AG20443 (cell line): ENCODE measurements around the gene PPFIA2.
"Not testable (repeated sequence)": the region's sequence is repeated elsewhere in the genome, so short reads cannot be mapped to it uniquely, and the experiment has no call there.

Source experiments
- DNase-seq: peaks from one replicate; pipeline ENCODE4 v3.0.0; 2012; ENCODE audit warnings: low spot score, mixed read lengths

The PPFIA2 gene

DNA sequence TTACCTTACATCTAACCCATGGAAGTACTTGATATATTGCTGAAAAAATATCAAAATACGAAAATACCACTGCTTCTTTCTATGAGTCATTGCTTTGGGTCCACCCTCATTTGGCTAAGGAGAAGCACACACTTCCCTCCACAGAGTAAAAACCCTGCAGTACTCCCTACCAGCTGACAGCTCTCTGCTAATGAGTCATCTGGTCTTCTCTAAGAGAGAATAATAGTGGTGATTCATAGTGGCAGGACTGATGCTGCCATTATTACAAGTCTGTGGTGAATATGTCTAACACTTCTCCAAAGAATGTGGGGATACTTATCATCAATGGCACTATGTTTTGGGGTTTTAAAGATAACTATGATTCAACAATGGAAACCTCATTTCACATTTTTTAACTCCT lies 90.7 kb downstream of the PPFIA2 start:
- DNase-seq: peak; percentile 46

DNA sequence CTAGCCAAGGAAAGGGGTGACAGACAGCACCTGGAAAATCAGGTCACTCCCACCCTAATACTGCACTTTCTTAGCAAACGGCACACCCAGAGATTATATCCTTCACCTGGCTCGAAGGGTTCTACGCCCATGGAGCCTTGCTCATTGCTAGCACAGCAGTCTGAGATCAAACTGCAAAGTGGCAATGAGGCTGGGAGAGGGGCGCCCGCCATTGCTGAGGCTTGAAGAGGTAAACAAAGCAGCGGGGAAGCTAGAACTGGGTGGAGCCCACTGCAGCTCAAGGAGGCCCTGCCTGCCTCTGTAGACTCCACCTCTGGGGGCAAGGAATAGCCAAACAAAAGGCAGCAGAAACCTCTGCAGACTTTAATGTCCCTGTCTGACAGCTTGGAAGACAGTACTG lies 99.8 kb downstream of the PPFIA2 start:
- DNase-seq: not testable (repeated sequence)

DNA sequence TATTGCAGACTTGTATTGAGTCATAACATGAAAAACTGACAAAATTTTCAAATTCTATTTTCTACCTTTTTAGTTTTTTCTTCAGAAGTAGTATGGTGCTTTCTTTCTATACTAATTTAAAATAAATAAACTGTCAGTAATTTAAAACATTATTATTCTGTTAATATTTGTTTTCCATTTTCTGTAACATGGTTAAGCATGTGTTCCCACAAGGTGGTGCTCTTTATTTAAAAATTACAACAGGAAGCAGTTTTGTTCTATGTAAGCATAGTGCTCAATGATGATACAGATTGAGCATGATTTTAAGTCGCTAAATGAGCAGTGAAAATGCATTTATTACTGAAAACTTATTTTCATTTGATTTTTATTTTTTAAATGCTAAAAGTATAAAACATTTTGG lies 114.6 kb downstream of the PPFIA2 start:
- peak; percentile 32 for DNase-seq

DNA sequence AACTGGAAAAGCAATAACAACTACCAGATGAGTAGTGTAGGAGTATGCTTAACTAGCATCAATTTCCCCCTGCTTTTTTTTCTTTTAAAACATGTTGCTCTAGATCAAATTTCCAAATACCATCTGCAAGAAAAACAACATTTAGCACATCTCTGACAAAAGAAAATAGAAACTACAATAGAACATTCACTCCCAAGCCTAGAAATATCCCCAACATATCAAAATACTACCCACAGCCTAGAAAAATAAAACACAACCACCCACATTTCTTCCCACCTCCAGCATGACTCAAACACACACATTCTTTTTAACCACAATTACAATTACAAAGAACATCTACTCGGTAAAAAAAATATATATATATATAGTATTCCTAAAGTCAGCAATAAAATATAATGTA lies 120.0 kb downstream of the PPFIA2 start:
- no peak for DNase-seq

DNA sequence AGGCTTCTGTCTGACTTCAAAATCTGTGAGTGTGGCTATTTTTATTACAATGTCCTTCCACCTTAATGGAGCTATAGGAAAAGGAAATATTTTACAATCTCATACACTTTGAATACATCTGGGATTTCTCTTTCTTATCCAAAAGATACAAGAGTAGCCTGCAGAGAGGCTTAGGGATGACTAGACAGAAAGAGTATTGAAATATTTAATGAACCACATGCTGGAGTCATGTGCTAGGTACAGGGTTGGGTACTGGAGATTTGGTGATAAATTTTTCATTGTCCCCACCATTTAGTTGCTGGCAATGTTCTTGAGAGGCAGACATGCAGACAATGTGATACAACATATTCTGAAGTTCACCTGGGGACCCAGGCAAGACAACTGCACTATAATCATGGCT lies 126.0 kb downstream of the PPFIA2 start:
- DNase-seq: no peak

DNA sequence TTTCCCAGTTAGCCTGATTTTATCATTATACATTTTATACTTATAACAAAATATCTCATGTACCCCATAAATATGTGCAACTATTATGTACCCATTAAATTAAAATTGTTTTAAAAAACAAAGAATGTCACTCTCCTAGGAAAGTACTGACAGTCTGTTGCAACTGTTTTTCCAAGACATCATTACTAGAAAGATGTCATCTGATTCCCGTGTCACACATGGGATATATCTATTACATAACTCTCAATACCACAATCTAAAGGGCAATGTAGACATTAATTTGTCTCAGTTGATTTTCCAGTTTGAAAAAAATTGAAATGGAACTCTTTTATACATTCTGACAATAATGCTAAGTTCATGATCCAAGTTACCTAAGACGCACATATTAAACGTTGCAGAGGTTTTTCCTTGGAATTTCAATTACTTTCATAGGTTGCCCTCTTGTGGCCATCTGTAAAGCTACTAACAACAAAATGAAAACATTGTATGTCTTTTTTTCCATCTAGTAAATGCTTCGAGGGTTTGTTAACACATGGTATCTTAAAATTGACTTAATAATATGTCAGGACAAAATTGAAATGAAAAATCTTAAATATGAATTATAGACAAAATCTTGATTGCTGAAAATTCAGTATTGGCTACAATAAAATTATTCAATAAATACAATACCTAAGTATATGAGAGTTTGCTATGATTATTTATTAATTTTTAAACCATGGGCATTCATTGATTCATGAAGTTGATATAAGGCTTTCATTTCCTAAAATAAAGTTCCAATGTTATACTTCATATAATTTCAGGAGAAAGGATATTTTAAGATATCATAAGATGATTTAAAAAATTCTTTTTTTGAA lies 131.6 kb downstream of the PPFIA2 start:
- peak; percentile 30 for DNase-seq

DNA sequence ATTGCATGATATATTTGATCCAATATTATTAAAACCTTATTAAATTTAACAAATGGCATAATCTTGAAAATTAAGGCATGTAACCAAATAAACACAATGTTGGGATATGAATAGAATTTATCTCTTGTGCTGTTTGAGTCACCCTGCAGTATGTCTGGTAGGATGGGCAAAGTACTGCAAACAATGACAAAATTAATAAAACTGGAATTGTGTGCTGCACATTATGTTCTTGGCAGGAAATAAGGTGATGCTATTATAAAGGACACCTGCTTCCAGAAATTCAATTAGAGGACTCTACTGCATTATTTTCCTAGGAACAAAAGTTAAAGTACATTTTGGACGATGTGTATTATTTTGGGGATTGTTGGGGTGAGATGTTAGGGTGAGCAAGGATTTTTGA lies 132.7 kb downstream of the PPFIA2 start:
- no peak for DNase-seq

DNA sequence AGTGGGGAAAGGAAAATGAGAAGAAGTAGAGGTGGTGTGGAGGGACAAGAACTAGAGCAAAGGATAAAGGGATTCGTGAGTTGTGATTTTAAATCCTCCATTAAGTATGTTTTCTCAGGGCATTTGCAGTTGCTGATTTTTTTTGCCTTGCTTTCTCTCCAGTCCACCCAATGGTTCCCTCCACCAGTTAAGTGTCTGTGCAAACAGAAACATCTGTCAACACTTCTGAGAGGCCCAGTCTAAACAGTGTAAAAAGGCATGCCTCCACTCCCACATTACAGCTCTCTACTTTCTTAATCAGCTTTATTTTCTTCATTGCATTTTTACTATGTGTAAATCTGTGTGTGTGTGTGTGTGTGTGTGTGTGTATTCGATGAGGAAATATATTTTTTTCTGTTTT lies 141.2 kb downstream of the PPFIA2 start:
- no peak for DNase-seq

DNA sequence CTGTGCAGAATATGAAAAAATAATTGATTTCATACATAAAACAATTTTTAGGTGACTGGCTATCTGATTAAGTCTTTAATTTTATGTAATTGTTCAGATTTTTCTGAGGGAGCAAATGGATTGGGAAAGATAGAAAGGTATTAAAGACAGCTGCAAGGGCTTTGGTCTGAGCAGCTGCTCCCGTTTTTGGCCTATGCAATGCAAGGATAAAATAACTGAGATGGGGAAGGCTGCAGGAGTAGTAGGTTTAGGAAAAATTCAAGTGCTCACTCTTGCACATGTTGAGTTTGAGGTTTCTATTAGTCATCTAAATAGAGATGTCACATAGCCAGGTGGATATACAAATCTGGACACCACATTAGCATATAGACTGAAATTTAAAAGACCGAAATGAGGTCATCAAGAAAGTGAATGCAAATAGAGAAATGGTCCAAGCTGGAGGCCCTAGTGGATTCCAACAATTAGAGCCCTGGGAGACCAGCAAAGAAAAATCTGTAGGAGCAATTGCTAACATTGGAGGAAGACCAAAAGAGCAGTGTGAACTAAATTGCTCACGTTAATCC lies 144.0 kb downstream of the PPFIA2 start:
- DNase-seq: no peak

DNA sequence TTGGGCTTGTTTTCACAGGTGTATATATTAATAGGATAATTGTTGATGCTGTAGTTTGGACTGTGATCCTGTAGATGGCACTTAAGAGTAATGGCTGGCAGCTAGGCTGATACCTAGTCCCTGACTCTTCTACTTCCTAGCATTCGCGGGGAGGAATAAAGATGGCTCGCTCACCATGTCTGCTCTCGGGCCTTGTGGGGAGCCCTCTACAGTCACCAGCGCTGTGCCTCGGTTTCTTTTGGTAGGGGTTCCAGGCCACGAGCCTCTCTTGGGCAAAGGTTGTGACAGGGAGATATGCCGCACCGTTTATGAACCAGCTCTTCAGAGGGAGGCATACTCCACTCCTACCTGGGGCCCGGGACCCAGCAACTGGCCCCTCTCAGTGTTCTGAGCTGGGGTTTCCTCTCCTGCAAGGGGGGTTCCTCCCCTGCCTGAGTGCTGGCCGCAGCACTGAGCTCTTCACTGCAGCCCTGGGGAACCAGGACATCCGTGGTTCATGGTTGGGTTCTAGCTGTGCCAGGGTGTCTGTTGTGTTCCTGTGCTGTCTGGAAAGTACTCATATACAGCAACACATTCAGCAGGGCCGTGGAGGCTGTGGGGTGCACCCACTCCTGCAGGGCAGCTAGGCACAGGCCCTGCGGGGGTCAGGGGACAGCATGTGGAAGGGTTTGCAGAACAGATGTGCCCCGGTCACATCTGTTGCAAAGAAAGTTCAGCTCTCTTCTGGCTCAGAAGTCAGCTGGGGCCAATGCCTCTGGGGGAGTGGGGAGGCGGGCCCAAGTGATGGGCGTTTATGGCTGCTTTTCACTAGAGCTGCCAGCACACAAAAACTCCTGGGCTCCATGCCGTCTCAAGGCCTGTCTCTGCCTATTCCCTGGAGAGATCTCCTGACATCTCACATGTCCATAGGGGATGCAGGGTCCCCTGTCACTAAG lies 147.9 kb downstream of the PPFIA2 start:
- DNase-seq: no peak

DNA sequence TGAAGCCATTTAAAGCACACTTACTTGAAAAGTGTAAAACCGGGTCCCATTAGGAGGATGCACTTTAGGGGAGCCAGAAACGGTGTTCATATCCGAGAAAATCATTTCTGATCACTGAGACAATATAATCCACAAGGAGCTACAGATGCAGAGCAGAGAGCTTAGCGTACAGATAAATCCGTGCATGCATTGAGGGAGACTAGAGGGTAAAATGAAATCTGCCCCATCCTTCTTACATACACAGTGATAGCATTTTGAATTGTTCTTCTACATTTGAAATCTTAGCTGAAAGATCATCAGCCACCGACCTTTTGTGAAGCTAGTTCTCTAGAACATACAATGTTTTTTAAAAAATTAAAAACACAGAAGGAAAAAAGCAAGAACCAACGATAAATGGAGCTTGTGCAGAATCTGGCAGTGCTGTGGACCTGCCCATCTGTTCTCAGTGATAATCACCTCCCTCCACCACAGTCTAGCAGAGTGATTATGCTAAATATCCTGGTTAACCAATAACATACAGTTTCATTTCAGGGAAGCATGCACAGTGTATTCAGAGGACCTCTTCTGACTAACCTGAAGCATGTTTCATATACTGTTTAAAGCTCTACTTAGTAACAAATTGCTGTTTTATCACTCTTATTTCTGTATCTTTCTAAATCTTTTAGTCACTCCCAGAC lies 161.1 kb downstream of the PPFIA2 start:
- no peak for DNase-seq

DNA sequence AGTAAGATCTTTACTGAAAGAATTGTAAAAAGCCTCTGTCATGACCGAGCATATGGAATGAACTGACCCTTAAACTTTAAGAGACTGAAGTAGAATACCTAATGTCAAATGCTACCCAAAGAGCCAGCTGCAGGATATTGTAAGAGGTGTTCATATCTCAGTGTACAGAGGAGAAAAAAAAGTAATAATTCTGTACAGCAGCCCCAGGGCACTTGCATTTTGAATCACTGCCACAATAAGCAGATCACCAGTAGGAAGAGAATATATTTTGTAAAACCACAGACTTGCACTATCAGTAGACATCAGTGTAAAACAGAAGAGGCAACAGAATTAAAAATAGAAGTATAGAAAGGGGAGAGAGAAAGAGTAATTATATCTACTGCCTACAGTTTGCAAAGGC lies 162.6 kb downstream of the PPFIA2 start:
- DNase-seq: no peak

DNA sequence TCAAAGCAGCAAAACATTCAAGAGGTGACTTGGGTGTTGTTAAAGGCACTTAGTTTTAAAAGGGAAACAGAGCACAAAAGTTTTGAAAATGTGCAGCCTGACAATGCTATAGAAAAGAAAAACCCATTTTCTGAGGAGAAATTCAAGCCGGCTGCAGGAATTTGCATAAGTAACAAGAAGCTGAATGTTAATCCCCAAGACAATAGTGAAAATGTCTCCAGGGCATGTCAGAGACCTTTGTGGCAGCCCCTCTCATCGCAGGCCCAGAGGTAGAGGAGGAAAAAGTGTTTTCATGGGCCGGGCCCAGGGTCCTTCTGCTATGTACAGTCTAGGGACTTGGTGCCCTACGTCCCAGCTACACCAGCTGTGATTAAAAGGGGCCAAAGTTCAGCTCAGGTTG lies 167.9 kb downstream of the PPFIA2 start:
- DNase-seq: no peak

DNA sequence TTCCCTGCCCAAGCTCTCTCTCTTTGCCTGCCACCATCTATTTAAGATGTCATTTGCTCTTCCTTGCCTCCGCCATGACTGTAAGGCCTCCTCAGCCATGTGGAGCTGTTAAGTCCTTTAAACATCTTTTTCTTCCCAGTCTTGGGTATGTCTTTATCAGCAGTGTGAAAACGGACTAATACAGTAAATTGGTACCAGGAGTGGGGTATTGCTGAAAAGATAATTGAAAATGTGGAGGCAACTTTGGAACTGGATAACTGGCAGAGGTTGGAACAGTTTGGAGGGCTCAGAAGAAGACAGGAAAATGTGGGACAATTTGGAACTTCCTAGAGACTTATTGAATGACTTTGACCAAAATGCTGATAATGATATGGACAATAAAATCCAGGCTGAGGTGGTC lies 168.4 kb downstream of the PPFIA2 start:
- not testable (repeated sequence) for DNase-seq

DNA sequence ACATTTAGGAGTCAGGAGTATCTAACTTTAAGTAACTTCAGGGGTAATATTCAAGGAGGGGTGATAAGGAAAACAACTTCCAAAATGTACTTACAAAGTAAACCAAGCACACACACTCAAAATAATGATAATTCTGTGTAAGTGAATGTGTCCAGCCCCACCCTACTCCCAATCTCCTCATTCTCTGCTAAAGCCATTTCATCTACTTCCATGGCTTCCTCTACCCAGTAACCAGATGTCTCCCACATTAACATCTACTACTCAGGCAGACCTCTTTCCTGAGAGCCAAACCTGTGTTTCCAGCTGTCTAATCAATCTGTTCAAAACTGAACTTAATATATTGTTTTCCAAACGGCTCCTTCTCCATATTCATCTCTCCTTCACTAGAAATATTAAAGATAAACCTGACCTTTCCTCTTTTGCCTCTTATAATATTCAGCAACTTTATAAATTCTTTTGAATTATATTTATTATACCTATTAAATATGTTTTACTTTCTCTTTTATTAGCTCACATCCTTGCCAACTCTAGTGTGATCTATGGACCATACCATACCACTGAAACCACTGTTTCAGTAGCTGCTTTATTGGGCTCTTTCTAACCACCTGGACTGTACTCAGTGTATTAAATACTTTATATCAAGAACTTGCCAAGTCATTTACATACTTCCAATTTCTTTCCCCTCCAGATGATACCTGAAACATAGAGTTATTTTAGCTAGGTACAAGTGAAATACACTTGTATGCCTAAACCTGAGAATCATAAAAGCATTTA lies 170.7 kb downstream of the PPFIA2 start:
- DNase-seq: no peak

DNA sequence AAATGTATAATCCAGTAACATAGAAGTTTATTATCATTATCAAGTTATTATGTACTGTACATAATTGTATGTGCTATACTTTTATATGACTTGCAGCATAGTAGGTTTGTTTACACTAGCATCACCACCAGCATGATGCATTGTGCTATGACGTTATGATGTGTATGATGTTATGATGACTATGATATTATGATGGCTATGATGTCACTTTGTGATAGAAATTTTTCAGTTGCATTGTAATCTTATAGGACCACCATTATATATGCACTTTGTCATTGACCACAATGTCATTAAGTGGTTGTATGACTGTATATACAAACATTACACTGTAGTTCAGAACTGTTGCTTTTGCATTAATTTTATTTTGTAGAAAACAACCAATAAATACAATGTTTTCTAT lies 173.4 kb downstream of the PPFIA2 start:
- no peak for DNase-seq

DNA sequence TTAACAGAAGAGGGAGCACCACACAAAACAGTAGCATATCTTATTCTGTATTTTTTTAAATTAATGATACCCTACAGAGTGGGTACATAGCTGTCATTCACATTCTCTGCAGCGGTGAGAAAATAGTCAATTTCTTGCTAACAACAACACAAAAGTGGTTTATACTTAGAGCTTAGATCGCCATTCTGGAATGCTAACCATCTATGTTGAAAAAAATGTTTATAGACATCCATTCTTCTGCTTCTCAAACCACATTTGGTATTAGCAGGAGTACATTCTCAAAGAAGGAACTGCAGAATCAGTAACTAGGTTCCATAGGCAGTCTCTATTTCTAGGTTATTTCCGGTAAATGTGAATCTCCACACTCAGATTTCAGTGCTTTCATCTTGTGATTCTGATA lies 185.9 kb downstream of the PPFIA2 start:
- no peak for DNase-seq

DNA sequence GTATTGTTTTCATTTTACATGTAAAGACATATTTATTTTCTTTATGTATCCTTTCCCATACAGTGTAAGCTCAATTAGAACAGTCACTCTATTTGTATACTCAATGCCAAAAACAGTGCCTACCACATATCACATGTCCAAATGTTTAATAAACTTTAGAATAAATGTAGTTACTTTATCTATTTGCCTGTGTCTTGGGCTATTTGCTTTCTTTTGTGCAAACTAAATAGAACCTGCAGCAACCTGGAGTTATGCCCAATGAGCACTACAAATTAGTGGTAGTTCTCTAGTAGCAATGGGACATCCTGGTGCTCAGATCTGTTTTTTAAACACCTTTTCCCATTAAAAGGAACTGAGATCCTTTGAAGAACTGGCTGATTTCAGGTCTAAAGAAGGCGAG lies 186.7 kb downstream of the PPFIA2 start:
- no peak for DNase-seq

DNA sequence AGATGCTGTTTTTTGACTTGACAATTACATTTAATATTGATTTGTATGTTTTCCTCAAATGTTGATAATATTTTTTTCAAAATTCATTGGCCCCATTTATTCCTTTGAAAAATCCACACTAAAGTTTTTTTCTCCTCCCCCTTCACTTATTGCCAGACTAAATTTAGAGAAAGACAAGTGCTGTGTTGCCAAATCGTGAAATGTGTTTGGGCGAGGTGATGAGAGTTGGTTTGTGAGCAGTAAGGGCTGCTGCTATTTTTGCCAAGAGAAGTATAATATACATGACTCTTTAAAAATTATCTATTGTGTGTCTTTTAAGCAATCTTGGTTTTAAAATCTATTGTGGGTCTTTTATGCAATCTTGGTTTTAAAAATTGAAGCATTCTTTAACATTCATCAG lies 188.9 kb downstream of the PPFIA2 start:
- no peak for DNase-seq

DNA sequence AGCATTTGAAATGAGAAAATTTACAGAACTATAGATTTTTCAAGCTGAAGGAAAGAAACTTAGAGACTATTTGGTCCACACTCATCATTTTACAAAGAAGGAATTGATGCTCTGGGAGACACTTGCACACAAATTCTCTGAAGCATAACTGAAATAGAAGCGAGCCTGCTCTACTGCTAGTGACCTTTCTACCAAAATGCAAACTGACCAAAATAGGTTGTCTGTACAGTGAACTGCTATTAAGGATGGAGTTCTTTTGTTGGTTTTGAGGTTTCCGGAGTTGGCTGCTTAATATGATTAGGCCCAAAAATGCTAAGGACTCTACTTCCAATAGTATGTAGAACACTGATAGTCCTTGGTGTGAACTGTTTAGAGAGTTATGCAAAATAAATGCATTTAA lies 194.9 kb downstream of the PPFIA2 start:
- no peak for DNase-seq

DNA sequence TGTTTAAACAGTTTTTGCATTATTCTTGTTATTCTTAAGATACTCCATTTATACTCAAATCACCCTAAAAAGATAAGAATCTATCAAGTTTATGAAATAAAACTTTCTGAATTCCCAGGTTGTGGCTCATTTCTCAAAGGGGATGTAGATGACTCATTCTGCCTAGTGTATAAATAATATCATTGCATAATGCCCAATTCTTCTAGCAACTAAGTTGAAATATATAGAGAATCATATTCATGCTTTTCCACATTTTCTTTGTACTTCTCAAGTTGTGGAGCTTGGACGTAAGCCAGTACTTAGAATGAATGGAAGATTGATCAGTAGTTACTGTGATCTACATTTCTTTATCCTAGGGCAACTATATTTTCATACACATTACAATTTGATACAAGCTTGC lies 201.1 kb downstream of the PPFIA2 start:
- DNase-seq: no peak
